H1 (cell line): ENCODE measurements around the gene HLA-A. TPM values are rescaled to one million over a fixed set of nuclear protein-coding genes. Genes with fewer than 3 reads are reported as not detected.

Experiments used
- BACH1 ChIP-seq: IDR thresholded peaks from 2 replicates; pipeline ENCODE4 v1.6.1; 2012; ENCODE audit warnings: low read length, improper control_type of control experiment
- CEBPB ChIP-seq: IDR thresholded peaks from 2 replicates; pipeline ENCODE4 v1.6.1; 2012; ENCODE audit warnings: low read depth, low read length
- CTBP2 ChIP-seq: IDR thresholded peaks from 2 replicates; pipeline ENCODE4 v1.7.0; 2011; ENCODE audit warnings: borderline replicate concordance, mild to moderate bottlenecking, moderate library complexity, mixed read lengths, low read length; ENCODE audit not compliant: insufficient read depth, insufficient read length
- E2F6 ChIP-seq: IDR thresholded peaks from 2 replicates; pipeline ENCODE4 v1.6.1; 2012; ENCODE audit warnings: inconsistent platforms
- JUND ChIP-seq: IDR thresholded peaks from 2 replicates; pipeline ENCODE4 v1.6.1; 2011; ENCODE audit warnings: mild to moderate bottlenecking, improper control_type of control experiment, low read length
- USF2 ChIP-seq: IDR thresholded peaks from 2 replicates; pipeline ENCODE4 v1.6.1; 2011; ENCODE audit warnings: low read length, improper control_type of control experiment
- polyA plus RNA-seq, 7 experiments: library from polyadenylated mRNA; depleted of rRNA in 3 of 7; stranded (reverse) in 5 of 7; unstranded in 2 of 7; fragments of >200 nt in 5 of 7; fragments of 200-250 nt in 2 of 7; gene quantifications; 1 replicate in 5 of 7; 2 replicates in 1 of 7; 4 replicates in 1 of 7; pipeline versions ENCODE4 v1.2.1 to v1.2.3, GENCODE V29; 2011 to 2013; ENCODE audit warnings: missing spikeins in 2 of 7, mixed read lengths in 2 of 7
- total RNA-seq: library from RNA; stranded (reverse); fragmentation: NEBNext Ultra II Directional; extraction: Animal tissue kit (Norgen Biotek cat#: 25700); gene quantifications from 2 replicates; pipeline ENCODE4 v1.2.1, GENCODE V29; 2021
- TF ChIP-seq, protein P1 (sequence below): IDR thresholded peaks from 2 replicates; pipeline ENCODE4 v1.6.1; 2011; ENCODE audit warnings: low read depth, mild to moderate bottlenecking, low read length; ENCODE audit not compliant: insufficient read depth

HLA-A gene
- total and polyA plus RNA-seq, 2 of the 8 experiments (the other 6 are each of a cell fraction or from before 2014, with no cell fraction given) = 221 to 474 TPM

GRCh38 chr6:29984992-29985391, 42.7 kb downstream of the HLA-A start (continued):
- TF ChIP-seq CTBP2 = no peak
- no peak for TF ChIP-seq CEBPB
- TF ChIP-seq JUND = no peak
- no peak for TF ChIP-seq USF2
- TF ChIP-seq, protein P1, sequence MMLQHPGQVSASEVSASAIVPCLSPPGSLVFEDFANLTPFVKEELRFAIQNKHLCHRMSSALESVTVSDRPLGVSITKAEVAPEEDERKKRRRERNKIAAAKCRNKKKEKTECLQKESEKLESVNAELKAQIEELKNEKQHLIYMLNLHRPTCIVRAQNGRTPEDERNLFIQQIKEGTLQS = no peak
- TF ChIP-seq BACH1 = no peak
- TF ChIP-seq E2F6 = no peak
